ENCODE measurements around the gene GIPC3.
A peak's percentile ranks its signal among the peaks of the same experiment; 100 is the strongest.
"Not testable (repeated sequence)": the region's sequence is repeated elsewhere in the genome, so short reads cannot be mapped to it uniquely, and the experiment has no call there.

Gene GIPC3

DNA sequence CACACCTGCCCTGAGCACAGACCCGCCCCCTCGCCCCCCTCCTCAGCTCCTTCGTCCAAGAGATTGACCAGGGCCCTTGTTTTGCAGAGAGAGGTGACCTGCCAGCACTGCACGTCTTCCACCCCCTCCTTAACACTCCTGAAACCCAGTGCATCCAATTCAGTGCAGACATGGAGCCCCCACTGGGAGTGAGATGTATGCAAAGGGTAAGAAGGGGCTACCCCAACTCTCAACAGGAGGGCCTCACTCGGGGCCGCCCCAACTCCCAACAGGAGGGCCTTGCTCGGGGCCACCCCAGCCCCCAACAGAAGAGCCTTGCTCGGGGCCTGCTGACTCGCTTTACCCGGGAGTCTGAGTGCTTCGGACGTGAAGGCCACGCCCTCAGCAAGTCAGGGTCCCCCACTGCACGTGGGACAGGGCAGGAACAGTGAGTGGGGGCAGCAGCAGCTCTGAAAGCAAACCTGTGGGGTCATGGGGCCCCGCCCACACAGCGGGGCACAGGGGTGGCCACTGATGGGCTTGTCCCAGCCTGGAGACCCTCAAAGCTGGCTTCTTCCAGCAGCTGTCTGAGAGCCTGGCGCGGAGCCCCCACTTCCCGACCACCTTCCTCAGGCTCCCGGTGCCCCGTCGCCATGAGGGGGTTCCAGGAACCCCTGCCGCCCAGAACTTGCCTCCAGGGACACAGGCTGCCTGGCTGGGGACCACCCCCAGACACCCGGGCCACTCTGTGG is 35.7 kb downstream of the GIPC3 start:
- DNase-seq: no peak

DNA sequence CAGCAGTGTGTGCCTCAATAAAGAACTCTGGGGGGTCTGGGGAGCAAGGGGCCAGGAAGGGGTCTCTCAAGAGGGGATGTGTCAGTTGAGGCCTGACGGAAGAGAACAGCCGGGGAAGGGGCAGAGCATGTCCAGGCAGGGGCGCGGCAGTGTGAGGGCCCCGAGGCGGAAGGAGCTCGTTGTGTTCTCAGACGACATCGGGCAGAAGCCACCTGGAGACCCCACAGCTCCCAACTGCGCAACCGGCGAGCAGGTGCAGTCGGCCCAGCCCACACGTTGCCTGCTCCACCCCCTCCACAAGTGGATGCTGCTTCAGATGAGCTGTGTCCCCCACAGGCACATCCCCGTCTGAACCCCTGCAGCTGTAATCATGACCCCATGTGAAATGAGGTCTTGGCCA is 36.4 kb downstream of the GIPC3 start:
- no peak for DNase-seq

DNA sequence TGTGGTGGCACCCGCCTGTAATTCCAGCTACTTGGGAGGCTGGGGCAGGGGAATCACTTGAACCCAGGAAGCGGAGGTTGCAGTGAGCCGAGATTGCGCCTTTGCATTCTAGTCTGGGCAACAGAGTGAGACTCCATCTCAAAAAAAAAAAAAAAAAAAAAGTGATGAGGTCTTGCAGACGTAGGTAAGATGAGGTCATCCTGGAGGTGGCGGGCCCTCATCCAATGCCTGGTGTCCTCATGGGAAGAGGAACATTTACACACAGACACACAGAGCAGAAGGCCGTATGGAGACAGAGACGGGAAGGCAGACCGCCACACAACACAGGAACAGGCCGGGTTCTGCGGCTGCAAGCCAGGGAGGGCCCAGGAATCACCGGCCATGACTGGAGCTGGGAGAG is 36.9 kb downstream of the GIPC3 start:
- DNase-seq: no peak

DNA sequence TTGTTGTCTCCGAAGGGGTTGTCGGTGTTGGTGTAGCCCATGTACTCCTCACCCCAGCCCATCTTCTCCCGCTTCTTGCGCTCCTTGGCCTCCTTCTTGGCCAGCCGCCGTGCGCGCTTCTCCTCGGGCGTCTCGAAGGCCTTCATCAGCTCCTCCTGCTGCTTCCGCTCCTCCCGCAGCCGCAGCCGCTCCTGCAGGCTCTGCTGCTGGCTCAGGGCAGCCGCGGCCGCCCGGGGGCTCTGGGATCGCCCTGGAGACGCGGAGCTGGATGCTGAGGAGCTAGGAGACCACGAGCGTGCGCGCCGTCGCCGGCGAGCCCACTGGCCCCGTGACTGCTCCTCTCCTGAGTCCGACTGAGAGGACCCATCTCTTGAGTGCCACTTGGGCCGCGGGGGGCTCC is 38.4 kb downstream of the GIPC3 start:
- DNase-seq: no peak

DNA sequence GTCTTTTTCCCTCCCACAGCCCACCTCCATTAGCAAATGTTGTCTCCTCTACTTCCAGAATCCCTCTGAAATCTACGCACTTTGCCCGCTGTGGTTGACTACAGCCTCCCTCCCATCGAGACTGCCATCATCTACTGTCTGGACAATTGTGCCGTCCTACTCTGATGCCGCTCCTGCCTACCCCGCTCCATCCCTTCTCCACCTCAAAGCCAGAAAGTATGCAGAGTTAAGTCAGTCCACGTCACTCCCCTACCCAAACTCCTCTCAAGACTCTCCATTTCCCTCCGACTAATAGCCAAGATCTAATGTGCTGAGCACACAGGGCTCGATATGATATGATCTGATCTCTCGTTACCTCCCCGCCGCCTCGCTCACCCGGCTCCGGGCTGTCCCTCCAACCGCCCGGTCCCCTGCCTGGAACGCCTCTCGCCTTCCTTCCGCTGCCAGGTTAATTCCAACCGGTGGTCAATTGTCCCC is 40.8 kb downstream of the GIPC3 start:
- DNase-seq: no peak

DNA sequence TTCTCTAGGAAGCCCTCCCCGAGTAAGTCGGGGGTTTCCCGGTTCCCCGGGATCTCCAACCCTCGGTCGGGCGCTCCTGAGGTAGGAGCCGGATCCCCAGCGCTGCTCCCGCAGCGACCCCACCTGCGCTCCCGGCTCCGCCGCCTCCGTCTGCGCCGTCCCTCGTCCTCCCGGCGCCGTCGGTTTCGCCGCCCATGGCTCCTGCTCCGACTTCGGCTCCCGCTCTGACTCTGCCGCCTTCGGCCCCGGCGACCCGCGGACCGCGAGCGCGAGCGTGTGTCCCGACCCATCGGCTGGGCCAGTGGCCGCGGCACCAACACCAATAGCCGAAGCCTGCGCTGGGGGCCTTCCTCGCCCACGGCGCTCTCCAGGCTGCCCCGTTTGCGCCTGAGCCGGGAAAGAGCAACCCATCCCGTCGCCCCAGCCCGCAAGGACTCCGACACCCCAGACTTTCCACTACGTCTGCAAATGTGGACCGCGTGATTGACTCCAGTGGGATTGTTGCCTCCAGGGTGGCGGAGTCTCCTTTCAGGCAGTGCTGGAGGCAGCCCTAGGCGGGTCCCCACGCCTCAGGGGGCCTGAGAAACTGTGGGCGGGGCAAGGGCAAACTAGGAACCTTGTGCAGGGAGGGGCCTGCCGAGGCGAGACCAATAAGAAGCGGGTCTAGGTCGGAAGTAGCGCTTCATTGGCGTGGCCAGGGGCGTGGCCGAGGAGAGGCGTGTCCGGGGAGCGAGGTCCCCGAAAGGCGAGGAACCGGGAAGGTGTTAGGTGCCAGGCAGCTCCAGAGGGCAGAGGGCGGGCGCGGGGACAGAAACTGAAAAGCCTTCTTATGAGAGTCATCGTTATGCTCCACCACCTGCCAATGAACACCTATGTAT is 41.4 kb downstream of the GIPC3 start, which contains the start of gene CACTIN:
Gene CACTIN, minus strand, starts transcription at position 318 of the 878 bp plus-strand sequence. Its CDS starts 28 bp downstream, at position 290.
- DNase-seq: peak; percentile 100

DNA sequence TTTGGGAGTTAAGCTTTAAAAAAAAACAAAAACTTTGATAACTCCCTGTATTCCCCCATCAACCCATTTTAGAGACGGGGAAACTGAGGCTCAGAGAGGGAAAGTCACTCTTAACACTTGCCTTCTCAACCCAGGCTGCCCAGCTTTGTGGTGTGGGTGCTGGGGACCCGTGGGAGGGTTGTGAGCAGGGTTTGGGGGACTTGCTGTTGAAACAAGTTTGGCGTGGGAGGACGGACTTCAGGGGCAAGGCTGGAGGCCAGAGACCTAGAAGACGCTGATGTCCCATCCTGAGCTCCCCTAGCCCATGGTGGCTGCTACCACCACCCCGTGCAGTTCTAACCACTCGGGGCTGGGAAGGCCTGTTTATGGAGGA is 42.1 kb downstream of the GIPC3 start:
- no peak for DNase-seq

DNA sequence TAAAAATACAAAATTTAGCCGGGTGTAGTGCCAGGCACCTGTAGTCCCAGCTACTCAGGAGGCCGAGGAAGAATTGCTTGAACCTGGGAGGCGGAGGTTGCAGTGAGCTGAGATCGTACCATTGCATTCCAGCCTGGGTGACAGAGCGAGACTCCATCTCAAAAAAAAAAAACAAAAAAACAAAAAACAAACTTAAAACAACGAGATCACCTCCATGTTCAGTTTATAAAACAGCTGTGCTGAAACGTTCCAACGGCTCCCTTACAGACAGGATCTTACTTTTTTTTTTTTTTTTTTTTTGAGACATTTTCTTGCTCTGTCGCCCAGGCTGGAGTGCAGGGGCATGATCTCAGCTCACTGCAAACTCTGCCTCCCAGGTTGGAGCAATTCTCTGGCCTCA is 43.5 kb downstream of the GIPC3 start:
- DNase-seq: not testable (repeated sequence)

DNA sequence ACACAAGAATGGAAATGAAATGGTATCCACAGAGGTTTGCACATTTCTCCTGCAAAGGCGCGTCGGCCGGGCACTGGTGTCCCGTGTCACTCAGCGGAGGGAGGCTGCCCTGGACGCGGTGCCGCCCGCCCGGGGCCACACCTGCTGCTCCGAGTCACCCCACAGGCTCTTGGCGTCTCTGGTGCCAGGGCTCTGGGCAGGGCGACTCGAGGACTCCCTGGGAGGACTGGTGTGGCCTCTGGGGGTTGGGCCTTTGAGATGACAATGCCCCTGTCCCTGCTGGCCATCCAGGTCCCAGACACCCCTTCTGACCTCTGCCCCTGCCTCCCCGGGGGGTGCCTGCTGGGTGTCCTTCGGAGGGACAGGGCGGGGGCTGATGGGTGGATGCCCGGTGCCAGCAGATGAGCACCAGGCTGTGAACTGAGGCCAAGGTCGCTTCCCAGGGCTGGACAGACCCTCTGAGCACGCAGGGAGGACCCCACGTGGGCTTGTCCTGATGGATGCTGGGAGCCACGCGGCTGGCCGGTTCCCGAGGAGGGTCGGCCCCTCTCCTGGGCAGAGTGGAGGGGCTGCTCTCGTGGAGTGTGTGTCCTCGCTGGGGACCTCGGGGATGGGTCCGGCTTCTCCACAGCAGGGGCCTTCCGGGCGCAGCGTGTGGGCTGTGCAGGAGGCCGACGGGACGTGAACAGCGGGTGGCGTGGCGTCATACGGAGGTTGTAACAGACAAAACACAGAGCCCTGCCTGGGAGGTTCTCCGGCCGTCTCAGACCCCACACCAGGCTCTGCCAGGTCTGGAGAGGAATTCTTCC is 46.0 kb downstream of the GIPC3 start:
- no peak for DNase-seq

DNA sequence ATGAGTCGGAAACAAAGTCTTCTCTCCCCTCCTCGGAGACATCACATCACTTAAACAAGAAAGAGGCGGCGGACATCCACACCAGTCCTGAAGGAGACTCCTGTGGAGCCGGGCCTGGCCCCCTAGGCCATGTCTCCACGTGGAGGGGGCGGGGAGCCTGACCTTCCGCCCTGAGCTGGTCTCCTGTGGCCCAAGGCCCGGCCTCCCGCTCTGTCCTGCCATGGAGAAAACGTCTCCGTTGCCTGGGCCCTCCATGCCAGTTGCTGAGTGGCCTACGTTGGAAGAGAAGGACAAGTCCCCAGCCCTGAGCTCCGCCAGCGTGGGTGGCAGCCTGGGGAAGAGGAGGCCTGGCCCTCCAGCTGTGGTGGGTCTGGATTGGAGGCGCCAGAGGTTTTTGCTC is 46.8 kb downstream of the GIPC3 start:
- DNase-seq: no peak

DNA sequence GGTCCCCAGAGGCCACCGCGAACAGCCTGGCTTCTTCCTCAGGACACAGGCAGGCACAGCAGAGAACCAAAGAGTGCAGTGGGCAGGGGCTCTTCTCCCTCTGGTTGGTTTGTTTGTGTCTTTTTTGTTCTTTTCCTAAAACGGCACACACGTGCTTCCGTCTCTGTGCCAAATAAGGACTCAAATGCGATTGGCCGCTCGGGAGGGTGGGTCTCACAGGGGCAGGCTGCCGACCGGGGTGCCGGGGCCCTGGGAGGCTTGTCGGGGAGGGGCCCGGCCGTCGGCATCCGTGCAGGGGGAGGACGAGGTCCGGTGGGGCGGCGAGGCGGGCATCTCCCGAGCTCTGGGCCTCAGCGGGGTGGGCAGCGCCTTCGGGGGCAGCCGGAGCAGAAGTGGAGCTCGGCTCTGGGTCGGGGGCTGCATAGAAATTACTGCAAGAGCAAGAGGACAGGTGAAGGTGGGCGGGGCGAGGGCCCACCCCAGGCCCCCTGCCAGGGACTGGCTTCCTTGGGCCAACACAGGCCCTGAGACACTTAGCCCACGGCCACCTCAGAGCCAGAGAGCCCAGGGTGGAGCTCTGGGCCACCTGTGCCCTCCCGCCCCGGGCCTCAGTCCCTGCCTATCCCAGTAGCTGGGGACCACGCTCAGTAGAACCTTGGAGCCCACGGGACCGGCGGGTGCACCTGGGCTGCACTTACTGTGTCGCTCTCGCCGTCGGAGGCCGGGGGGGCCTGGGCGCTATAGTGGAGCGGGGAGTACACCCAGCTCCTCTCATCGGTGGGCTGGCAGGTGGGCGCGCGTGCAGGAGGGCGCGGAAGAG is 47.7 kb downstream of the GIPC3 start:
- DNase-seq: no peak

DNA sequence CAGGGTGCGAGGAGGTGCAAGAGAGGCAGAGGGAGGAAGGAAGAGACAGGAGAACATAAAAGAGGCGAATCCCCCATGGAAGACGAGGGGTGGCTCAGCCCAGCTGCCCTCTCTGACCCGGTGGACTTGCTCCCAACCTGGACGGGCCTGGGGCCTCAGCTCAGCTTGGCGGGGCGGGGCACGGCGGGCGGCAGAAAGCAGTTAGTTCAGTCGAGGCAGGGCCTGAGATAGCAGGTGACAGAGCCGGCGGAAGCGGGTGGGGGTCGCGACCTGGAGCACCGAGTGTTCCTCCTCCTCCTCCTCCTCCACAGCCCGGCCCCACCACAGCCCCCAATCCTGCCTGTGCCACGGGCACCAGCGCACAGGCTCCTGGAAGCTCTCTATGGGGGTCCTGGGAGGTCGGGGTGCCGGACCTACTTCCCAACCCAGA is 48.3 kb downstream of the GIPC3 start:
- DNase-seq: no peak

DNA sequence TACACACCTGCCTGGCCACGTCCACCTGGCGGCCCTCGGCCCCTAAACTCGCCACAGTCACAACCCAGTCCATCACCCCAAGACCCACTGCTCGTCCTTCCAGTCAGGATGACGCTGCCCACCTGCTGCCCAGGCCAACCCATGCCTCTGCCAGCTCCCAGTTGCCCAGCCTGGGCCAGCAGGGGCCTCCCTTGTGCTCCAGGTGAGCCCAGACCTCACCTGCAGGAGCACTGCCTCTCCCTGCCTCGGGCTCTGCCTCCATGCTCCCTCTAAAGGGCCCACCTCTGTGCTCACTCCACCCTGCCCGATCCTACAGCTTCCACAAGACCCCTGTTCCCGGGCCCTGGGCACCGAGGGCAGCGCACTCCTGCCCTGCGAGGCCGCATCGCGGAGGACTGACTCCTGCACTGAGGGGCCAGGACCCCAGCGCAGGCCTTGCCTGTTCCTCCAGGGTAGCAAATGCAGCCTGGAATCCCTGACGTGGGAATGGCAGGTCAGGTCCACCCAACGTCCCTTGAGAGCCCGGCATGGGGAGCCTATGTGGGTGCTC is 49.3 kb downstream of the GIPC3 start:
- DNase-seq: no peak

DNA sequence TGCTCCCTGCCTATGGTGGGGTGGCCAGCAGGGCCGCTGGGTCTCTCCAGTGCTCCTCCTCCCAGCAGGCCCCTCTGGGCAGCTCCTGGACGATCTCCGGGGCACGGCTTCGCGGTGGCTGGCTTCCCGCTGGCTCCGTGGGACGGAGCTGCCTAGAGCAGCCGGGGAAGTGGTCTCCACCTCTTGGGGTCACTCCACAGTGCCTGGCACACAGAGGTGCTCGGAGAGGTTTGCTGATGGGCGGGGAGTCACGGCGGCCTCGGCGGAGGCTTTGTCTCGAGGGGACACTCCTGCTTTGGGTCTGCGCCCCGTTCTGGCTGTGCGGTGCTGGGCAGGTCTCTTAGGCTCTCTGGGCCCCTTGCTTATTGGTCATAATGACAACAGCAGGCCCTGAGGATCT is 51.2 kb downstream of the GIPC3 start:
- DNase-seq: no peak

DNA sequence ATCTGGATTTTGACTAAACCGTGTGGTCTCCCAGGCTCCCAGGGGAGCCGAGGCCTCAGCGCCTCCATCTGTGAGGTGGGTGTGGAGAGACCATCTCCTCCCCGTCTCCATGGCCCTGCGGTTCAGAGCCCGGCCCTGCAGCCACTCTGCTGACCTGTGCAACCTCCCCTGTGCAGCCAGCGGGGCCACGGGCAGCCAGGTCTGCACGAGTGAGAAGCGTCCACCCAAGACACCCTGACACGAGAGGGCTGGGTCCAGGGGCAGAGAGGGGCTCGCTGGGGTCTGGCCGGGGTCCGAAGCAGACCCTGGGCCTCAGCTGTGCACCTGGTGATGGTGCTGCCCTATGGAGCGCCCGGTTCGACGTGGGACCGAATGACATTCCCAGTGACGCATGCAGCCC is 51.7 kb downstream of the GIPC3 start:
- no peak for DNase-seq

DNA sequence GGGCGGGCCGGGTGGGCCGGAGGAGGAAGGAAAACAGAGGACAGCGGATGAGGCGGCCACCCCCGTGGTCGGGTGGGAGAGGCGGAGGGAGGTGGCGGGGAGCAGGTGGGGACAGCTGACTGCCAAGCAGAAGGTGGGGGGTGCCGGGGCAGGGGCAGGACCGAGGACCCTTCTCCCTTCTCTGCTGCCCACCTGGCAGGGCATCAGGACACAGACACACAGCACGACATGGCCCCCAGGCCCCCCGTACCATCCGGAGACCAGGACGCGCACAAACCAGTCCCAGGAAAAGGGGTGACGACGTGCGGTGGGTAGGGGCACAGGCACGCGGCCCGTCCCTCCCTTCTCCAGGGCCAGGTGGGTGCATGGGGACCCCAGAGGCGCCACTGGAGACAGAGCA is 52.3 kb downstream of the GIPC3 start:
- no peak for DNase-seq

DNA sequence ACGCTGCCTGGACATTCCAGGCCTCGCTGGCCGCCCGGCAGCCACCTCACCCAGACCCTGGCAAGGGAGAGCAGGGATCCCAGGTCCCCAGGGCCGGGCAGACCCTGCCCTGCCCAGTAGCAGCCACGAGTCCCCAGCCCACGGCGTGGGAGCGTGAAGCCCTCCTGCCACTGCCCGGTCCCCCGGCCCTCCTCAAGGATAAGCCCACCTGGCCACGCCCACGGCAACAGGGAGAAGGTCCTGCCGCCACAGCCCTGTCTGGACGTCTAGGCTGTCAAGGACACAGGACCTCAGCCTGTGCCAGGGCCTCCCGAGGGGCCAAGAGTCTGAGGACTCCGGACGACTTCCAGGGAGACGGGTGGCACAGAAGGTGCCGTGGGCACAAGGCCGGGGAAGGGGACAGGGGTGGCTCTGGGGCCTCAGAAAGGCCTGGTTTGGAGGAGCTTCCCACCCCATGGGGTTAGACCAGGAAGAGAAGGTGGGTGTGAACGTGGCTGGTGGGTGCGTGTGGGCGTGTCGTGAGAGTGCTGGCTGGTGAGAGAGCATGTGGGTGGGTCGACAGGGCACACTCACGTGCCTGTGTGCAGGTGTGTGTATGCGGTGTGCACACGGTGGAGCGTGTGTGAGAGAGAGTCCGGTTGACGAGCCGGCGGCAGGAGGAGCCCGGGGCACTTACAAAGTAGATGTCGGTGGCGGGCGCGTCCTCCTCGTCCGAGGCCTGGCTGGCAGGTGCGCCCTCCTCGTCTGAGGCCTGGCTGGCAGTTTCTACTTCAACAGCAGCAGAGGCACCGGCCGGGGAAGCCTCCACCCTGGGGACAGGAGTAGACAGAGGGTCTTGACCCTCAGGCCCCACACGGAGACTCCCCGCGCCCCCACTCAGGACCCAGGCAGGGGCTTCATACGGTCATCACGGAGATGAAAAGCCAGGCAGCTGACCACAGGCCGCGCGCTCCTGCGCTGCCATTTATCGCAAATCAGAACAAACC is 53.2 kb downstream of the GIPC3 start:
- DNase-seq: no peak

DNA sequence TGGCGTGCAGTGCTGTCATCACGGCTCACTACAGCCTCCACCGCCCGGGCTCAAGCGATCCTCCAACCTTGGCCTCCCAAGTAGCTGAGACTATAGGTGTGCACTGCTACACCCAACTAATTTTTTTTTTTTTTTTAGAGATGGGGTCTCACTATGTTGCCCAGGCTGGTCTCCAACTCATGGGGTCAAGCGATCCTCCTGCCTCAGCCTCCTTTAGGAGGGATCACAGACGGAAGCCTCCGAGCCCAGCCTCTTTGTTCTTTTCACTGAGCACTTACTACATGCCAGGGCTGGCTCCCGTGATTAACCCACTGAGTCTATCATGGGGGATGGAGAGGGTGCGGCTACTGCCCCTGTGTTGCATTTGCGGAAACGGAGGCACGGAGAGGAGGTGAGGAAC is 54.2 kb downstream of the GIPC3 start:
- DNase-seq: no peak

DNA sequence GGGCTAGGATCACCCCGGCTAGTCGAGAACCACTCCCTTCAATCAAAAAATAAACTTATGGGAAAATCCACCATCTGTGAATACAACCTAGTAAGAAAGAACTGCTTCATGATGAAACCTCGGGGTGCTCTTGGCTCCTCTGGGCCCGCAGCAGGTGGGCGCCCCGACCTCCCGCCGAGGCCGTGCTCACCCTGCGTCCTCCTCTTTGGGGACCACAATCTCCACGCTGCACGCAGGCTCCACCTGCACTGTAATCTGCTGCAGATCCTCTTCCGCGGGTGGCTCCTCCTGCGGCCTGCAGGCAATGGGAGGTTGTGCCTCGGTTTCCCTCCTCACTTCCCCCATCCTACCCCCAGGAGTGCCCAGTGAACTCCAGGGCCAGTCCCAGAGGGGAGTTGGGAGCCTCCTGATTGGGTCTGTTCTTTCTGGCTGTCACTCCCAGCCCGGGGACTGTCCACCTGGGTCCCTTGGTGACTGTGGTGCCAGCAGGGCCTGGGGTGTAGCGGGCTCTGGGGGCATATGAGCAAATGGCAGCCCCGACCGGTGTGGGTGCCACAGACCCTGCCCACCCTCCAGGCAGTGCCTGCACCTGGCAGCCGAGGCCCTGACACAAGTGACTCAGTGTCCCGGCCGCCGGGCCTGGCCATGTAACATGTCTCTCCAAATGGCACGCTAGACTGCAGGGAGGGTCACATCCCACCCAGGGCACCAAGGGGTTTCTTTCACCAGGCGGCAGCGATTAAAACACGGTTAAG is 56.4 kb downstream of the GIPC3 start:
- DNase-seq: no peak

DNA sequence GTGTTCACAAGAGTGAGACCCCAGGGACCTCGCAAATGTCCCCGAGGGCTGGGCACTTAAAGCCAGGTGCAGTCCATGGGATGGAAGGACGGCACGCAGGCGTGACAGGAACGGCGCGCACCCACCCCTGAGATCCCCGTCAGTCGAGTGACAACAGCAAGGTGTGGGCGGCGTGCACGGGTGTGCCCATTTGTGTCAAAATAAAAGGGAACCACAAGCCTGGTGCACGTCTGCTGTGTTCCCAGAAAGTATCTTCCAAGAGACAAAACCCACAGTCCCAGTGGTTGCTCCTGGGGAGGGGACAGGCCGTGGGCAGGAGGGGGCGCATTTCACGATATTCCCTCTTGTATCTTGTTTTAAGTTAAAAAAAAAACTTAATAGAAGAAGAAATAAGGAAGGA is 57.0 kb downstream of the GIPC3 start:
- DNase-seq: no peak

Data from stimulated activated CD4-positive, alpha-beta T cell treated with anti-CD3 and anti-CD28 coated beads, Interleukin-15, amount 100 ng/mL, for 24 hours (primary cell).